ENCODE results near the gene SHISA8. TPM values are rescaled to one million over a fixed set of nuclear protein-coding genes. Genes with fewer than 3 reads are reported as not detected.

The SHISA8 gene
- total RNA-seq, 1 donor: not detected

GRCh38 chr22:41904450-41905410 is 10.1 kb downstream of the SHISA8 start:
- no peak overlapping the region for H3K4me3 ChIP-seq (ENCODE audit: low read depth, low read length)
- no peak for DNase-seq (ENCODE audit: low read depth)
- no peak for TF ChIP-seq CTCF (IDR thresholded peaks at IDR 0.05; ENCODE audit: insufficient read depth, low read depth, low read length)

- no peak for DNase-seq (ENCODE audit: low read depth)
- H3K4me3 ChIP-seq (ENCODE audit: low read depth, low read length): no peak overlapping the region
- no peak for TF ChIP-seq CTCF (IDR thresholded peaks at IDR 0.05; ENCODE audit: insufficient read depth, low read depth, low read length)
Measured at GRCh38 chr22:41902932-41903421, 11.9 kb downstream of the SHISA8 start.

- no peak for TF ChIP-seq CTCF (IDR thresholded peaks at IDR 0.05; ENCODE audit: insufficient read depth, low read depth, low read length)
Measured at GRCh38 chr22:41902016-41902415, 12.9 kb downstream of the SHISA8 start.

GRCh38 chr22:41900652-41901312 is 14.1 kb downstream of the SHISA8 start:
- no peak for TF ChIP-seq CTCF (IDR thresholded peaks at IDR 0.05; ENCODE audit: insufficient read depth, low read depth, low read length)
- H3K4me3 ChIP-seq (ENCODE audit: low read depth, low read length): no peak overlapping the region
- no peak for DNase-seq (ENCODE audit: low read depth)

More at GRCh38 chr22:41902016-41902415, 12.9 kb downstream of the SHISA8 start:
- no peak for DNase-seq (ENCODE audit: low read depth)
- H3K4me3 ChIP-seq (ENCODE audit: low read depth, low read length): no peak overlapping the region

GRCh38 chr22:41899992-41900651 is 14.8 kb downstream of the SHISA8 start:
- no peak overlapping the region for H3K4me3 ChIP-seq (ENCODE audit: low read depth, low read length)
- peak; percentile 11 for DNase-seq (ENCODE audit: low read depth)
- no peak for TF ChIP-seq CTCF (IDR thresholded peaks at IDR 0.05; ENCODE audit: insufficient read depth, low read depth, low read length)

- no peak overlapping the region for H3K4me3 ChIP-seq (ENCODE audit: low read depth, low read length)
- no peak for DNase-seq (ENCODE audit: low read depth)
- TF ChIP-seq CTCF (IDR thresholded peaks at IDR 0.05; ENCODE audit: insufficient read depth, low read depth, low read length): no peak
Measured at GRCh38 chr22:41899110-41899509, 15.8 kb downstream of the SHISA8 start.
